Stomach (tissue), 4 donors: ENCODE data around the gene SNX9.

ENCODE experiments used
- EP300 ChIP-seq: sonication (generic); formaldehyde crosslinking; IDR thresholded peaks from one replicate; pipeline ENCODE4 v1.6.1; 2017; ENCODE audit warnings: antibody characterized with exemption
- POLR2A ChIP-seq, 4 donors: fragments of 450-650 bp; IDR thresholded peaks; one replicate each; pipeline ENCODE4 v1.6.1; 2016; ENCODE audit warnings: antibody characterized with exemption in 4 of 4, control low read depth in 2 of 4, mild to moderate bottlenecking in 1 of 4, moderate library complexity in 1 of 4
- POLR2AphosphoS5 ChIP-seq, 3 donors: sonication (generic); formaldehyde crosslinking; IDR thresholded peaks; one replicate each; pipeline ENCODE4 v1.6.1; 2016; ENCODE audit warnings: antibody characterized with exemption in 3 of 3
- TF ChIP-seq, protein P1 (sequence below), 7 experiments: fragments of 450-650 bp in 4 of 7; fragments of 200-600 bp in 3 of 7; sonication (generic) in 3 of 7; IDR thresholded peaks; one replicate each; pipeline ENCODE4 v1.5.1; 2016 to 2019; ENCODE audit warnings: antibody characterized with exemption in 7 of 7, control low read depth in 2 of 7, mild to moderate bottlenecking in 1 of 7

- TF ChIP-seq EP300 = no peak
- no peak for TF ChIP-seq POLR2AphosphoS5 (IDR thresholded peaks at IDR 0.05)
- TF ChIP-seq, protein P1, sequence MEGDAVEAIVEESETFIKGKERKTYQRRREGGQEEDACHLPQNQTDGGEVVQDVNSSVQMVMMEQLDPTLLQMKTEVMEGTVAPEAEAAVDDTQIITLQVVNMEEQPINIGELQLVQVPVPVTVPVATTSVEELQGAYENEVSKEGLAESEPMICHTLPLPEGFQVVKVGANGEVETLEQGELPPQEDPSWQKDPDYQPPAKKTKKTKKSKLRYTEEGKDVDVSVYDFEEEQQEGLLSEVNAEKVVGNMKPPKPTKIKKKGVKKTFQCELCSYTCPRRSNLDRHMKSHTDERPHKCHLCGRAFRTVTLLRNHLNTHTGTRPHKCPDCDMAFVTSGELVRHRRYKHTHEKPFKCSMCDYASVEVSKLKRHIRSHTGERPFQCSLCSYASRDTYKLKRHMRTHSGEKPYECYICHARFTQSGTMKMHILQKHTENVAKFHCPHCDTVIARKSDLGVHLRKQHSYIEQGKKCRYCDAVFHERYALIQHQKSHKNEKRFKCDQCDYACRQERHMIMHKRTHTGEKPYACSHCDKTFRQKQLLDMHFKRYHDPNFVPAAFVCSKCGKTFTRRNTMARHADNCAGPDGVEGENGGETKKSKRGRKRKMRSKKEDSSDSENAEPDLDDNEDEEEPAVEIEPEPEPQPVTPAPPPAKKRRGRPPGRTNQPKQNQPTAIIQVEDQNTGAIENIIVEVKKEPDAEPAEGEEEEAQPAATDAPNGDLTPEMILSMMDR (IDR thresholded peaks at IDR 0.05) = no peak
- TF ChIP-seq POLR2A (IDR thresholded peaks at IDR 0.05) = no peak
These were observed 86.2 kb downstream of the SNX9 start for GRCh38 chr6:157909282-157909664.
